ENCODE results near the gene MAFG.

GRCh38 chr17:81922566-81923301, 4.8 kb downstream of the MAFG start:
- TF ChIP-seq, protein P1, sequence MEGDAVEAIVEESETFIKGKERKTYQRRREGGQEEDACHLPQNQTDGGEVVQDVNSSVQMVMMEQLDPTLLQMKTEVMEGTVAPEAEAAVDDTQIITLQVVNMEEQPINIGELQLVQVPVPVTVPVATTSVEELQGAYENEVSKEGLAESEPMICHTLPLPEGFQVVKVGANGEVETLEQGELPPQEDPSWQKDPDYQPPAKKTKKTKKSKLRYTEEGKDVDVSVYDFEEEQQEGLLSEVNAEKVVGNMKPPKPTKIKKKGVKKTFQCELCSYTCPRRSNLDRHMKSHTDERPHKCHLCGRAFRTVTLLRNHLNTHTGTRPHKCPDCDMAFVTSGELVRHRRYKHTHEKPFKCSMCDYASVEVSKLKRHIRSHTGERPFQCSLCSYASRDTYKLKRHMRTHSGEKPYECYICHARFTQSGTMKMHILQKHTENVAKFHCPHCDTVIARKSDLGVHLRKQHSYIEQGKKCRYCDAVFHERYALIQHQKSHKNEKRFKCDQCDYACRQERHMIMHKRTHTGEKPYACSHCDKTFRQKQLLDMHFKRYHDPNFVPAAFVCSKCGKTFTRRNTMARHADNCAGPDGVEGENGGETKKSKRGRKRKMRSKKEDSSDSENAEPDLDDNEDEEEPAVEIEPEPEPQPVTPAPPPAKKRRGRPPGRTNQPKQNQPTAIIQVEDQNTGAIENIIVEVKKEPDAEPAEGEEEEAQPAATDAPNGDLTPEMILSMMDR (optimal IDR thresholded peaks at IDR 0.05 in 1 of 3, IDR thresholded peaks at IDR 0.05 in 1 of 3, conservative IDR thresholded peaks at IDR 0.05 in 1 of 3; ENCODE audit: extremely low read depth in 1 of 3, insufficient read depth in 2 of 3, low read length in 3 of 3): no peak
- TF ChIP-seq EZH2 (IDR thresholded peaks at IDR 0.05; ENCODE audit: low read length): no peak
